Activated naive CD8-positive, alpha-beta T cell (primary cell): ENCODE measurements around the gene RASGRF1.
"Not testable (repeated sequence)": the region's sequence is repeated elsewhere in the genome, so short reads cannot be mapped to it uniquely, and the experiment has no call there.

ENCODE experiments used
- H3K27ac Mint-ChIP-seq: one replicate; pipeline ENCODE4 v1.8.0; 2021; ENCODE audit warnings: mixed read lengths
- H3K27me3 Mint-ChIP-seq: one replicate; pipeline ENCODE4 v1.8.0; 2021; ENCODE audit warnings: mixed read lengths
- H3K36me3 Mint-ChIP-seq: one replicate; pipeline ENCODE4 v1.8.0; 2021; ENCODE audit warnings: mixed read lengths
- H3K4me1 Mint-ChIP-seq: one replicate; pipeline ENCODE4 v1.8.0; 2021; ENCODE audit warnings: low read depth, mixed read lengths
- H3K4me3 Mint-ChIP-seq: one replicate; pipeline ENCODE4 v1.8.0; 2021; ENCODE audit warnings: mild to moderate bottlenecking, mixed read lengths
- H3K9me3 Mint-ChIP-seq: one replicate; pipeline ENCODE4 v1.8.0; 2021; ENCODE audit warnings: low read depth, mixed read lengths

Gene RASGRF1

GRCh38 chr15:79028411-79028964 lies 62.1 kb downstream of the RASGRF1 start:
- Mint-ChIP-seq H3K9me3 (peaks cover 4% of the 10 kb centered on the region), H3K4me1 (no peaks in the 10 kb centered on the region), H3K27ac (peak overlapping the region; percentile 38), H3K4me3 (no peak overlapping the region), H3K27me3 (no peaks in the 10 kb centered on the region), H3K36me3 (no peaks in the 10 kb centered on the region)

DNA sequence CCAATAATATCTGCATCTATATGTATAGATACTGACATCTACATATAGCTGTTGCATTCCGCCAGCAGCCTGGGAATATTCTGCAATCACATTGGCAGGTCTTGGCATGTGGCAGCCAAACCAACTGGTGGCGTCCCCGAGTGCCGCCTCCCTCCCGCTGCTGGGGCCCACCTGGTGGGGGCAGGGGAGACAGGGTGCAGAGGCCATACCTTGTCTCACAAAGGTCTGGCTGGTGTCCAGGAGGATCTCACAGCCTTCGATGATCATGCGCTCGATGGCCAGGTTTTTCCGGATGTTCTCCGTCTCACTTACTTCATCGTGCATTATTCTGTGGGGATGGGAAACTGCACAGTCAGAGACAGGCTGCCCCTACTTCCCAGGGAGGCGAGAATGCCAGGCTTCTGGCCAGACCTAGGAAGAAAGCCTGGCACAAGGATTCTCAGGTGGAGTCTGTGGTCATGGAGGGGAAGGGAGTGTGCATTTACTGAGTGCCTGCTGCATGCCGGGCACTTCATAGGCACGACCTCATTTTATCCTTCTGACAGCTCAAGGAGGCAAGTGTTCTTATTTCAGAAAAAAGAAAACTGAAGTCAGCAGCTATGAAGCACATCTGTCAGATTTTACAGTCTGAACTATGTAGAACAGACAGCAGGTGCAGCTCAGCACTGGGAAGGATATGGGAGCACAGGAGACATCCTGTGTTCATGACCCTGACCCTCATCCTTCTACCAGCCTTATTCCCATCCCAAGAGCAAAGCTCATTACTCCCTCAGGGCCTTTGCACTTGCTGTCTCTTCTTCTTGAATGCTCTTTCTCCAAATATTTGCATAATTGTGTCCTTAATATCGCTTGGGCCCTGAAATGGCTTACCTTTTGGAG lies 62.8 kb downstream of the RASGRF1 start:
- H3K36me3 Mint-ChIP-seq: no peaks in the 10 kb centered on the region
- H3K9me3 Mint-ChIP-seq: peaks cover 4% of the 10 kb centered on the region
- H3K4me3 Mint-ChIP-seq: no peak overlapping the region
- peak overlapping the region; percentile 38 for H3K27ac Mint-ChIP-seq
- no peaks in the 10 kb centered on the region for H3K4me1 Mint-ChIP-seq
- H3K27me3 Mint-ChIP-seq: no peaks in the 10 kb centered on the region

DNA sequence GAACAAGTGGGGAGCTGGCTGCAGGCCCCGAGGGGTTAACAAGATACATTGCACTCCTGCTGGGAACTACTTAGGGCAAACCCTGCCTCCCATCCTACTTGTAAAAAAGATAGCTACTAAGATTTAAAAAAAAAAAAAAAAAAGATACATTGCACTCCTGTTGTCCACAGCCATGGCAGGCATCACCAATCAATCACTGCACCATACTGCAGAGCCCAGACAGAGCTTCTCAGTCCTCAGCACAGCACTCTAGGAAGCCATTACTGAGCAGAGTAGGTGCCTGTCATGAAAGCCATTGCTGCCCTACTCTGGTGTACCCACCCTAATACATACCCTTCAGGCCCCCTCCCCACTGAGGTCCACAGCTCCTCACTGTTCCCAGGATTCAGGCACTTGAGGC lies 64.8 kb downstream of the RASGRF1 start:
- Mint-ChIP-seq H3K36me3 (no peaks in the 10 kb centered on the region), H3K27ac (no peak overlapping the region), H3K4me1 (no peaks in the 10 kb centered on the region), H3K4me3 (no peak overlapping the region), H3K9me3 (peaks cover 4% of the 10 kb centered on the region), H3K27me3 (no peaks in the 10 kb centered on the region)

DNA sequence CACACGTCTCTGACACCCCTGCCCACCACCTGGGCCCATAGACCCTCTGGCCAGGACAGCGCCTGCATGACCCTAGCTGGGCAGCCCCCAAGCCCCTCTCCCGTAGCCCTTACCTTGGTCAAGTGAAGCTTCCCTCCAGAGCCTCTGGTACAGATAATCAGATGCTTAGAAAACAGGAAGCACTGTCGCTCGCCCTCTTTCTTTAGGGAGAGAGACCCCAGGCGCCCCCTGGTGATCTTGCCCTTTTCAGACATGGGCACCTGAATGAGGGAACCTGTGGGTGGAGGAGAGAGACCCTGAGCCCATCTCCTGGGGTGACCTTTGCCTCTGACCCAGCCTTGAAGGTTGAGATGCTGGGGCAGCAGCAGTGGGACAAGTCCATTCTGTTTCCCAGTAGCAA lies 65.4 kb downstream of the RASGRF1 start:
- no peak overlapping the region for H3K4me3 Mint-ChIP-seq
- H3K4me1 Mint-ChIP-seq: no peaks in the 10 kb centered on the region
- no peak overlapping the region for H3K27ac Mint-ChIP-seq
- H3K9me3 Mint-ChIP-seq: peaks cover 4% of the 10 kb centered on the region
- no peaks in the 10 kb centered on the region for H3K36me3 Mint-ChIP-seq
- no peaks in the 10 kb centered on the region for H3K27me3 Mint-ChIP-seq

DNA sequence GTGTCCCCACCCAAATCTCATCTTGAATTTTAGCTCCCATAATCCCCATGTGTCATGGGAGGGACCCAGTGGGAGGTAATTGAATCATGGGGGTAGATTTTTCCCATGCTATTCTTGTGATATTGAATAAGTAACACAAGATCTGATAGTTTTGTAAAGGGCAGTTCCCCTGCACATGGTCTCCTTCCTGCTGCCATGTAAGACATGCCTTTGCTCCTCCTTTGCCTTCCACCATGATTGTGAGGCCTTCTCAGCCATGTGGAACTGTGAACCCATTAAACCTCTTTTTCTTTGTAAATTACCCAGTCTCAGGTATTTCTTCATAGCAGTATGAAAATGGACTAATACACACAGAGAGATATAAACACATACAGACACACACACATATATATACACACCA lies 66.1 kb downstream of the RASGRF1 start:
- H3K36me3 Mint-ChIP-seq, H3K27ac Mint-ChIP-seq, H3K27me3 Mint-ChIP-seq, H3K9me3 Mint-ChIP-seq, H3K4me1 Mint-ChIP-seq, H3K4me3 Mint-ChIP-seq: not testable (repeated sequence)

GRCh38 chr15:79023918-79024317 lies 66.7 kb downstream of the RASGRF1 start:
- Mint-ChIP-seq H3K4me1 (no peaks in the 10 kb centered on the region), H3K27me3 (no peaks in the 10 kb centered on the region), H3K36me3 (no peaks in the 10 kb centered on the region), H3K27ac (no peak overlapping the region), H3K9me3 (peaks cover 4% of the 10 kb centered on the region), H3K4me3 (no peak overlapping the region)

DNA sequence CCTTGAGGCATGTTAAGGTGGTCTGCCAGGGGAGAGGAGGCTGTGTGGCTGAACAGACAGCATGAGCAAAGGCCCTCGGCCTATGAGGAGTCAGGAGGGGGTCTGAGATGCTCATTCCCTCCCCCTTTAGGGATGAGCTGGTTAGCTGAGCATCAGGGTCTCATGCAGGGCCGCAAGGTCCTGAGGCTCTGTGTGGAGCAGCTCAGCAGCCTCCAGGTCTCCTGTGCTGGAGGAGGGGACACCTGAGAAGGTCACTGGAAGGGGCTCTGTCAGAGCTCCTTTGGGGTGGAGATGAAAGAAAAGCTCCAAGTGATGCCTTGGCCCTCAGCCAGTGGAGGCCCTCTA lies 67.1 kb downstream of the RASGRF1 start:
- Mint-ChIP-seq H3K27me3 (no peaks in the 10 kb centered on the region), H3K4me1 (no peaks in the 10 kb centered on the region), H3K9me3 (peaks cover 4% of the 10 kb centered on the region), H3K36me3 (no peaks in the 10 kb centered on the region), H3K4me3 (no peak overlapping the region), H3K27ac (no peak overlapping the region)

- Mint-ChIP-seq H3K9me3 (peaks cover under 1% of the 10 kb centered on the region), H3K27me3 (no peaks in the 10 kb centered on the region), H3K4me3 (no peak overlapping the region), H3K27ac (no peak overlapping the region), H3K36me3 (no peaks in the 10 kb centered on the region), H3K4me1 (no peaks in the 10 kb centered on the region)
Observed at GRCh38 chr15:79018960-79019359, 71.6 kb downstream of the RASGRF1 start.

GRCh38 chr15:79017953-79018352 lies 72.6 kb downstream of the RASGRF1 start:
- Mint-ChIP-seq H3K27me3 (no peaks in the 10 kb centered on the region), H3K4me3 (no peak overlapping the region), H3K4me1 (no peaks in the 10 kb centered on the region), H3K27ac (no peak overlapping the region), H3K9me3 (no peaks in the 10 kb centered on the region), H3K36me3 (no peaks in the 10 kb centered on the region)

DNA sequence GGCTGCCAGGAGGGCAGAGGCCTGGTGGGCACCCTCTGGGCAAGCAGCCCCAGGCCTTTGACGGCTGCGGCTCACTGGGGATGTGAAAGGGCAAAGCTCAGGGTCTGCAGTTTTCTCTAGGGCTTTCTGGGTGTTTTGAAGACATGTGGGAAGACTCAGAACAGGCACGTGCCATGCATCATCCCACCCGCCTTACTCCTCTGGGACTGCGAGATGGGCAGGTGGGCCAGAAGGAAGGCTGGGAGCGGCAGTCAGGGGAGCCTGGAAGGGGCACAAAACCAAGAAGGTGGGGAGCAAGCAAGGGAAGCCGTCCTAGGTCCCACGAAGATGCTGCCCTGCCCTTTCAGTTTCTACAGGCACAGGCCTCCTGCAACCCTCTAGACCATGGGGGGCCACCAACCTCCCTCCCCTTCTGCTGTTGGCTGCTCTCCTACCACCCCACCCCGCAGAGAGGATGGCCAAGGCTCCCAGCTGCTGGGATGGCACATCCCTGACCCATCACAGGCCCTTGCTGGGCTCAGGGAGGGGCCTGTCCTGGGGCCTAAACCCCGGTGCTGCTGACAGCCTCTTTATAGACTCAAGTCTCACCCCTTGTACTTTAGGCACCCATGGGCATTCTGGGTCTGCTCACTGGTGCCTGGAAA lies 73.9 kb downstream of the RASGRF1 start:
- H3K27ac Mint-ChIP-seq: no peak overlapping the region
- H3K27me3 Mint-ChIP-seq: no peaks in the 10 kb centered on the region
- H3K4me3 Mint-ChIP-seq: no peak overlapping the region
- H3K9me3 Mint-ChIP-seq: no peaks in the 10 kb centered on the region
- no peaks in the 10 kb centered on the region for H3K36me3 Mint-ChIP-seq
- H3K4me1 Mint-ChIP-seq: no peaks in the 10 kb centered on the region

DNA sequence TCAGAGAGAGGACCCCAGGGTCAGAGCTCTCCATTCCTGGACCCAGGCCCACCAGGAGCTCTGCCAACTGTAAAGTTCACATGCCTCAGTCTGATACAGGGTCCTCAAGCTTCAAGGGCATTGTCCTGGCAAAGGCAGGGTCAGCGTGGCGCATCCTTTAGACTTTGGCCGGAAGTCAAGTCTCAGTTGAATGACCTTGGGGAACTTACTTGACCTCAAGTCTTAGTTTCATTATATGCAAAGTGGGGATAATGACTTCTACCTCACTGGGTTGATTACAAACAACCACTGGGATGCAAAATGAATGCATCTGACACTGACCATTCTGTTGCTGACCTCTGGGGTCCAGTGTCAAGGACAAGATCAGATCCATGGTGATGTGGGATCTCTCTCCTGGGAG lies 75.2 kb downstream of the RASGRF1 start:
- no peaks in the 10 kb centered on the region for H3K36me3 Mint-ChIP-seq
- H3K9me3 Mint-ChIP-seq: no peaks in the 10 kb centered on the region
- H3K27me3 Mint-ChIP-seq: no peaks in the 10 kb centered on the region
- no peak overlapping the region for H3K4me3 Mint-ChIP-seq
- no peak overlapping the region for H3K27ac Mint-ChIP-seq
- no peaks in the 10 kb centered on the region for H3K4me1 Mint-ChIP-seq

GRCh38 chr15:79010278-79010677 lies 80.3 kb downstream of the RASGRF1 start:
- no peaks in the 10 kb centered on the region for H3K9me3 Mint-ChIP-seq
- H3K36me3 Mint-ChIP-seq: no peaks in the 10 kb centered on the region
- no peak overlapping the region for H3K4me3 Mint-ChIP-seq
- peaks cover 2% of the 10 kb centered on the region for H3K27me3 Mint-ChIP-seq
- no peak overlapping the region for H3K27ac Mint-ChIP-seq
- no peaks in the 10 kb centered on the region for H3K4me1 Mint-ChIP-seq

DNA sequence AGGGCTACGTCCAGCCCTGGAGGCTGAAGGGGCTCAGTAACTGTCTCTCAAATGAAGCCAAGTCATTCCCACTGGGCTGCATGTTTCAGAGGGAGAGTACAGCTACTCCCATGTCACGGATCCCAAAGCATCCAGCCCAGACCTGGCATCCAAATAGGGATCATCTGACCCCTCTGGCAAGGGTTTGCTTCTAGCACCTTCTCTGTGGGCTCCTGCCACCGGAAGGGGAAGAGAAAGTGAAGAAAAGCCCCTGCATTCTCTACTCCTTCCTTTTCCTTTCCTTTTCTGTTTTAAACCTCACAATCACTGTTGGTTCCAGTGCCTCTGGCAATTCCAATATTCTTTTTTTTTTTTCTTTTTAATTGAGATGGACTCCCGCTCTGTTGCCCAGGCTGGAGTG lies 81.2 kb downstream of the RASGRF1 start:
- no peak overlapping the region for H3K27ac Mint-ChIP-seq

DNA sequence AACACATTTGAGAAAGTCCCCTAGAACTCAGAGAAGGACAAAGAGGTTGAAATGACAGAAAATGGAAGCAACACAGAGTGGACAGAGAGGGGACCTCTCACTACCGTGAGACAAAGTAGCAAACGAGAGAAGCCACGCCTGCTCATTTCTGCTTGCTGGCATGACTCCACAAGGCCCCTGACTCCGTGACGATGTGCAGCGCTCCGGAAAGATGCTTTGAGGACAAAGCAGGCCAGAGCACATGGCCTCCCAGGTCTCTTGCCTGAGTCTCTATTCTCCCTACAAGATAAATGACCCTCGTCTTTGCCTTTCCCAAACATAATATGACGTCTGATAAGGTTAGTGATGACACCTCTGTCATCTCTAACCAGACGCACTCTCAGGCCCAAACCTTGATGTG lies 81.9 kb downstream of the RASGRF1 start:
- H3K27ac Mint-ChIP-seq: no peak overlapping the region
- H3K27me3 Mint-ChIP-seq: peaks cover 2% of the 10 kb centered on the region
- no peaks in the 10 kb centered on the region for H3K36me3 Mint-ChIP-seq
- peaks cover 8% of the 10 kb centered on the region for H3K4me1 Mint-ChIP-seq
- no peaks in the 10 kb centered on the region for H3K9me3 Mint-ChIP-seq
- H3K4me3 Mint-ChIP-seq: no peak overlapping the region

More for the DNA sequence above, 81.2 kb downstream of the RASGRF1 start:
- H3K4me3 Mint-ChIP-seq: no peak overlapping the region
- H3K27me3 Mint-ChIP-seq: peaks cover 2% of the 10 kb centered on the region
- H3K36me3 Mint-ChIP-seq: no peaks in the 10 kb centered on the region
- no peaks in the 10 kb centered on the region for H3K9me3 Mint-ChIP-seq
- H3K4me1 Mint-ChIP-seq: peaks cover 8% of the 10 kb centered on the region

DNA sequence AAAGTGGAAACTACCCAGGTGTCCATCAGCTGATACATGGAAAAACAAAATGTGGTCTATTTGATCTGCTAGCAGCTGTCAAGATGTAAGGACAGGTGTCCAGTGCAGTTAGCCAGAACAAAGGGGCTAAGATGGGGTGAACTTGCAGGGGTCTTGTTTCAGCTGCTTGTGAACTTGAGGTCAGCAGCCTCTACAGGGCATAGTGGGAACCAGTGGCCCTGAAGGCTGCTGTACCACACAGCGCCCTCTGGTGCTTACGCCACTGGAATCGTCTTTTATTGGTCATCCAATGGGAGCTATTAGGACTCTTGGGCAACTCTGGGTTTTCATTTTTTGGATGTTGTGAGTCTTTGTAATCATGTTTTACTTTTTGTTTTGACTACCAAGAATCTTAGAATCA lies 83.5 kb downstream of the RASGRF1 start:
- Mint-ChIP-seq H3K27me3 (peaks cover 2% of the 10 kb centered on the region), H3K36me3 (no peaks in the 10 kb centered on the region), H3K27ac (no peak overlapping the region), H3K4me3 (no peak overlapping the region), H3K4me1 (peaks cover 8% of the 10 kb centered on the region), H3K9me3 (no peaks in the 10 kb centered on the region)
